Activated CD4-positive, alpha-beta T cell treated with anti-CD3 and anti-CD28 coated beads, Interleukin-2, Interleukin-4, amounts not matched to agents 100 ng/mL and 50 ng/mL, durations not matched to agents 16 hours and 8 hours (primary cell): ENCODE results near the gene MYCN.
"Not testable (repeated sequence)": the region's sequence is repeated elsewhere in the genome, so short reads cannot be mapped to it uniquely, and the experiment has no call there.

Experiments used
- DNase-seq: peaks from one replicate; pipeline ENCODE4 v3.0.0-alpha.2; 2020; ENCODE audit warnings: low spot score

Gene MYCN

GRCh38 chr2:15939854-15940660 is at the start of gene MYCN:
Gene MYCN (plus strand): TSS chr2:15940550. CDS start chr2:15942065, 1,515 bp downstream.
- DNase-seq, result peak; percentile 32

- no peak for DNase-seq
Measured at GRCh38 chr2:15890936-15891905, 49.1 kb upstream of the MYCN start.

- no peak for DNase-seq
Measured at GRCh38 chr2:15892151-15892880, 48.0 kb upstream of the MYCN start.

GRCh38 chr2:15893085-15893484 is 47.3 kb upstream of the MYCN start:
- no peak for DNase-seq

GRCh38 chr2:15893689-15894480 is 46.5 kb upstream of the MYCN start:
- no peak for DNase-seq

GRCh38 chr2:15894481-15895144 is 45.7 kb upstream of the MYCN start:
- DNase-seq, result no peak

DNA sequence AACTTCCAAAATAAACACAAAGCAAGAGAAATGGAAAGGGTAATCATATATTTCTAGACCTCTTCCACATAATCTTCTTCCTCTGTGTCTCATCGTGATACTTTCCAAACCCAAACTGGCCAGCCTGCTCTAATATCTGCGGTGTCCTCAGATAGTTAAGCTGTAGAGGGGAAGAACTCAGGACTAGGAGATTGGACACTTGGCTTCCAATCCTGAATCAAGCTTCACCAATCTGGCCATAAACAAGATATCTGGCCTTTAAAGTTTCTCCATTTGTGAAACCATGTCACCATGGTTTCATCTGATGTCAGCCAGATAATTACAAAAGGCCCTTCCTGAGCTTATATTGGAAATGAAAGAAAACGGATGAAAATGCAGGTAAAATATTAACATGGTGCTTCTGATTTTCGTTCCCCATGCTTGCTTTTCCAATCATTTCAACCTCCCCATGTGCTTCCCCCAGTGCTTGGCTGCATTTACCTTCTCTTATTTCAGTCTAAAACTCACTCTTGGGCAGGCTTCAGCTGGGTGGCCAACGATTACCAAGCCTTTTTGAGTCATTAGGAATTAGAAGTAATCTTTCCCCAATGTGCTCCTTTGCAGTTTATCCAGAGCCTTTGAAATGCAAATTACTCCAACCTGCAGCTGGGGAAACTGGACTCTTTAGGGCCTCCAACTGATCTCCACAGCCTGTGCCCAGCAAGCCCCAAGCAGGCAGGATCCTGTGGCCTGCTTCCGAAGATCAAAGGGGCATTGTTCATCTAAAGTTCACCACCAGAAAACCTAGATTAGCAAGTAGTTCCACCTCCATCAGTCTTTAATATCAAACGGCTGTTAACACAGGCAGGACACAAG is 44.5 kb upstream of the MYCN start:
- no peak for DNase-seq

DNA sequence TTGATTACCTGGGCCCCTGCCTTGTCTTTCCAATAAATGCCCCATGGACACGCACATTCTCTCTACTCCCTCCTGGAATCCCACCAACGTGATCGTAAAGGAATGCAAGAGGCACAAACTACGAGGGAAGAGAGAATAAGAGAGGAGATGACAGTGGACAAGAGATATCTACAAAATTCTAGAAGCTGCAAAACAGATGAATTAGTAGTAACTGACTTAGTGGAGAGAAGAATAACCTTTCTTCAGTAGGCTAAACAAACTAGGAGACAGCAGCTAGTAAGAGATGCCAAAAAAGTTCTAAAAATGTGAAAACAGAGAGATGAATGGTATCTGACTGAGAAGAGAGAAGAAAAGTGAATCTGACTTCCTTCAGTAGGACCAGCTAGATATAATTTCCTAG is 43.5 kb upstream of the MYCN start:
- no peak for DNase-seq

DNA sequence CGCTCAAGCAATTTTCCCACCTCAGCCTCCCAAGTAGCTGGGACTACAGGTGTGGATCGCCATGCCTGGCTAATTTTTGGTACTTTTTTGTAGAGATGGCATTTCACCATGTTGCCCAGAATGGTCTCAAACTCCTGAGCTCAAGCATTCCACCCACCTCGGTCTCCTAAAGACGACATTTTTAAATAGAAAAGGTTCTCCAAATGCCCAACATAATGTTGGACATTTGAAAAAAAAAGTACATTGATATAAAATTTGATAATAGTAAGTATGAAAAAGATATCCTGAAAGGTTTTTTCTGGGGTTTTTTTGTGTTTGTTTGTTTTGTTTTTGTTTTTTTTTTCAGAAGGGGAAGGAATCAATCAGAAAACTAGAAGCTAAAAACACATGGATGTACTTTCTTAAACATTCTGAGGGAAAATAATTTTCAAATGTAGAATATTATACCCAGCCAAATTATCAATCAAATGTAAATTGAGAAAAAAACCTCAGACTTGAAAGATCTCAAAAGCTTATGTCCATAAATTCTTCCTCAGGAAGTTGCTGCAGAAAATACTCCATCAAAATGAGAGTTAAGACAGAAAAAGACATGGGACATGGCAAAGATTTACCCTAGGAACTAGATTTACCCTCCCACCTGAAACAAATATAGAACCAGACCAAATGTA is 42.8 kb upstream of the MYCN start:
- no peak for DNase-seq

DNA sequence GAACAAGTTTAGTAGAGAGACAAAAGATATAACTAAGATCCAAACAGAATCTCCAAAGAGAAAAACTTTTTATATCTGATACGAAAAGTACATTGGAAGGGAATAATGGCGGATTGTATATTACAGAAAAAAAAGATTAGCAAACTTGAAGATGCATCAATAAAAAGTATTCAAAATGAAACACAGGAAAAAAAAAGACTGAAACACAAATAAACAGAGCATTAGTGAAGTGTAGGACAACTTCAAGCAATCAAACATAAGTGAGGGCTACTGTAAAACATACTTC is 41.1 kb upstream of the MYCN start:
- no peak for DNase-seq

DNA sequence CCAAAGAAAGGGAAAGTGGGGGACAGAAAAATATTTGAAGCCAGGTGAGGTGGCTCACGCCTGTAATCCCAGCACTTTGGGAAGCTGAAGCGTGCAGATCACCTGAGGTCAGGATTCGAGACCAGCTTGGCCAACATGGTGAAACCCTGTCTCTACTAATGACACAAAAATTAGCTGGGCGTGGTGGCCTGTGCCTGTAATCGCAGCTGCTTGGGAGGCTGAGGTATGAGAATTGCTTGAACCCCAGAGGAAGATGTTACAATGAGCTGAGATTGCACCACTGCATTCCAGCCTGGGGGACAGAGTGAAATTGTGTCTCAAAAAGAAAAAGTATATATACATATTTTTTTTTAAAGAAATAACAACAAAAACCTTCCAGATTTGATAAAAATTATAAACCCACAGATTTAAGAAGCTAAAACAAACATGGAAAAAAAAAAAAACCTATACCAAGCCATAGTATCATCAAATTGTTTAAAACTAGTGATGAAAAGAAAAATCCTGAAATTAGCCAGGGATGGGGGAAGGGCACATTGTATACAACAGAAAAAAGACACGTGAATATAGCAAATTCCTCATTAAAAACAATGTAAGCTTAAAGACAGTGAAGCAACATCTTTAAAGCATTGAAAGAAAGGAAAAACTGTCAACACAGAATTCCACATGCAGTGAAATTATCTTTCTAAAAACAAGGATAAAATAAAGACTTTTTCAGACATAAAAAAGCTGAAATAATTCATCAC is 40.4 kb upstream of the MYCN start:
- no peak for DNase-seq

- no peak for DNase-seq
Measured at GRCh38 chr2:15901095-15901807, 39.1 kb upstream of the MYCN start.

DNA sequence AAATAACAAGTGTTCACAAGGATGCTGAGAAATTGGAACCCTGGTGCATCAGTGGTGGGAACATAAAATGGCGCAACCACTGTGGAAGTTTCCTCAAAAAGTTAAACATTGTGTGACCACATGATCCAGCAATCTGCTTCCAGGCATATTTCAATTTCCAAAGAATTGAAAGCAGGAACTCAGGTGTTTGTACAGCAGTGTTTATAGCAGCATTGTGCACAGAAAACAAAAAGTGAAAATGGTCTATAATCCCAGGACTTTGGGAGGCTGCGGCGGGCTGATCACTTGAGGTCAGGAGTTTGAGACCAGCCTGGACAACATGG is 38.6 kb upstream of the MYCN start:
- no peak for DNase-seq

- not testable (repeated sequence) for DNase-seq
Measured at GRCh38 chr2:15903910-15904309, 36.4 kb upstream of the MYCN start.

DNA sequence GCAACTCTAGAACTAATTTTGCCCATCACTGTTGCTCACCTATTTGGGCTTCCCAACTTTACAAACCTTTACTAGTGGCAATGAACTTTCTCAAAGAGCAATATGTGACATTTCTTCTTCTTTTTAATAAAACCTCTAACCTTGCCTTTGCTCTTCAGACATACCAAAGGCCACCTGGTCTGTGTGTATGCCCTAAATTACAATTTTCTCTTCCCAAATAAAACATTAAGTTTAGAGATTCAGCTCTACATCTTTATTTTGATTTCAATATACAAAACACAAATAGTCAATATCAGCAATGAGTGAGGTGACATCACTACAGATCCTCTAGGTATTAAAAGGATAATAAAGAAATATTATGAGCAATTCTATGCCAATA is 35.1 kb upstream of the MYCN start:
- no peak for DNase-seq

DNA sequence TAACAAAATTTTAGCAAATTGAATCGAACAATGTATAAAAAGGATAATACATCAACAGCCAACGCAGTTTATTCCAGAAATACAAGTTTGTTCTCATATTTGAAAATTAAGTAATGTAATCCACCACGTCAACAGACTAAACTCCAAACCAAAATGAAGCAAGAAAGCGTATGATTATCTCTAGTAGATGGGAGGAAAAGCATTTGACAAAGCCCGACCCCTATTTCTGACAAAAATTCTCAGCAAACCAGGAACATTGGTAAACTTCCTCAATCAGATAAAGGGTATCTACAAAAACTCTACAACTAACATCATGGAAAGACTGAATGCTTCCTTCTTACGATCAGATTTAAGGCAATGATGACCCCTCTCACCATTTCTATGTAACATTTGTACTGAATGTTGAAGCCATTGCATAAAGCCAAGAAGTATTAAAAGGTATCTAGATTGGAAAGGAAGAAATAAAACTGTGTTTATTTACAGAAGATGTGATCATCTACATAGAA is 34.3 kb upstream of the MYCN start:
- DNase-seq, result no peak

- DNase-seq, result no peak
Measured at GRCh38 chr2:15906778-15907177, 33.6 kb upstream of the MYCN start.
